Measurements from ENCODE around the gene HDC.

HDC gene

GRCh38 chr15:50265620-50266019 is at the start of gene HDC:
HDC (minus strand) TSS chr15:50265726; CDS start chr15:50265623, 103 bp downstream.
- no peak for DNase-seq (ENCODE audit: low read depth in 4 of 4, low spot score in 1 of 4)

DNA sequence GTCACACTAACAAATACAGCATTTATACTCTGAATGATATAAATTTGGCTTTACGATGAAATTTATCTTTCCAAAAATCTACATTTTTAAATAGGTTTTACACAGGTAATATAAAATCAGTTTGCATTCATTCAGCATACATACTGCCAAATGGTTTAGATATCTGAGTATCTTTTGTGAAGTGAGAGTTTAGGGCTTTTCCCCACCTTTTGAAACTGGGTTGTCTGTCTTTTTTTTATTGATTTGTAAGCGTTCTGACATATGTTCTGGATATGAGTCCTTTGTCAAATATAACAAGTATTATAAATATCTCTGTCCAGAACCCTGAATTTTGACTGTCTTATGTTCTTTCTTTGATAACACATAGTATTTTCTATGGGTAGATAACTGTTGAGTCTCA is 47.1 kb upstream of the HDC start:
- DNase-seq (ENCODE audit: low read depth in 4 of 4, low spot score in 1 of 4): no peak

DNA sequence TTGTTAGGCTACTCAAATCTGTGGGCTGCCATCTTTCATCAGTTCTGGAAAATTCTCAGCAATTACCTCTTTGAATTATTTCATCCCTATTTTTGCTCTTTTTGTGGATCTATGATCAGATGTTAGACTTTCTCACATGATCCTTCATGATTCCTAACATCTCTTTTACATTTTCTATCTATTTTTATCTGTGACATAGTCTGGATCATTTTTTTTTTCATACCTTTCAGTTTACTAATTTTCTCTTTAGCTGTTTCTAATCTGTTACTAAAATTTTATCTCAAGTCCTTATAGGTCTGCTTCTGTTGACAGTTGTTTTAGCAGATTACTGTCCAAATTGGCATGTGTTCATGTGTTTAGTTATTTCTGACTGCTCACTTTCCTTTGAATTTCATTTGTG is 42.3 kb upstream of the HDC start:
- DNase-seq (ENCODE audit: low read depth in 4 of 4, low spot score in 1 of 4): no peak

- no peak for DNase-seq (ENCODE audit: low read depth in 4 of 4, low spot score in 1 of 4)
These were observed 39.3 kb upstream of the HDC start for GRCh38 chr15:50304836-50305235.

GRCh38 chr15:50302581-50302980 is 37.1 kb upstream of the HDC start:
- DNase-seq (ENCODE audit: low read depth in 4 of 4, low spot score in 1 of 4): no peak

- no peak for DNase-seq (ENCODE audit: low read depth in 4 of 4, low spot score in 1 of 4)
These were observed 32.8 kb upstream of the HDC start for GRCh38 chr15:50298340-50298739.

GRCh38 chr15:50295966-50296365 is 30.4 kb upstream of the HDC start:
- no peak for DNase-seq (ENCODE audit: low read depth in 4 of 4, low spot score in 1 of 4)

- DNase-seq (ENCODE audit: low read depth in 4 of 4, low spot score in 1 of 4): no peak
These were observed 24.2 kb upstream of the HDC start for GRCh38 chr15:50289749-50290148.

- DNase-seq (ENCODE audit: low read depth in 4 of 4, low spot score in 1 of 4): no peak
These were observed 22.0 kb upstream of the HDC start for GRCh38 chr15:50287324-50288116.

DNA sequence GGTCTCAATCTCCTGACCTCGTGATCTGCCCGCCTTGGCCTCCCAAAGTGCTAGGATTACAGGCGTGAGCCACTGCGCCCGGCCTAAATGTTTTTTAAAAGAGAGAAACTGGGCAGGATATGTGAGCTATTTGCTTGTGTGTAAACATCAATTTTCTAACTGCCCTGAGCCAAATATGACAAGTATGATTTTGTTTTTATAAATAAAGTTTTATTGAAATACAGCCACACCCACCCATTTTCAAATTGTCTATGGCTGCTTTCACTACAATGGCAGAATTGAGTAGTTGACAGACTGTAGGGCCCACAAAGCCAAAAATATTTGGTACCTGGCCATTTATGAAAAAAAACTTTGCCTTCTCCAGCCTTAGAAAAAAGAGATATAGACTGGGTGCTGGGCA is 15.9 kb upstream of the HDC start:
- no peak for DNase-seq (ENCODE audit: low read depth in 4 of 4, low spot score in 1 of 4)

DNA sequence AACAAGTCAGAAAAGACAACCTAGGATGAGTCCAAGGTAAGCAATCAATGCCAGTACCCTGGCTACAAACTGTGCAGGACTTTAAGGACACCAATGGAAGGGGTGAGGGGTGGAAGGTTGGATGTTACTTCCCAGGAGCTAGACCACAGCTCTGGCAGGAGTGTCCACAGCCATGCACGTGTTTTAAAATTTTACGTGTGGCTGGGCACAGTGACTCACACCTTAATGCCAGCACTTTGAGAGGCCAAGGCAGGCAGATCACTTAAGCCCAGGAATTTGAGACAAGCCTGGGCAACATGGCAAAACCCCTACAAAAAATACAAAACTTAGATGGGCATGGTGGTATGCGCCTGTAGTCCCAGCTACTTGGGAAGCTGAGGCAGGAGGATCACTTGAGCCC is 14.7 kb upstream of the HDC start:
- DNase-seq (ENCODE audit: low read depth in 4 of 4, low spot score in 1 of 4): no peak

DNA sequence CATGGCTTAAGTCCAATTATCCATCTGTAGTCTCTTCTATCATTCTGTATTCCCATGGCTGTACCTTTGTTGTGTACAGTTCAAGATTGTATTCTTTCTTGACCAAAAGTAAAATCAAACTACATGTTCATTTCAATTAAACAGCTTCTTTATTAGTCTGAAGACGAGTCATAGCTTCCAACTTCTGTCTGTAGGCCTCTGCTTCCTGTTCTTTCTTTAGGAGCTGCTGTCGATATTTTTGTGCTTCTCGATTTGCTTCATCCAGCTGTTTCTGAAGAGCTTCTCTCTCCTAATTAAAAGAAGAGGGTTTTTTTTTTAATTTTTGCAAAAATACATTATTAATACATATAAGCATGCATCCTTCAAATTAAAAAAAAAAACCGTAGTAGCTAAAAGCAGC is 13.0 kb upstream of the HDC start:
- DNase-seq (ENCODE audit: low read depth in 4 of 4, low spot score in 1 of 4): no peak

- no peak for DNase-seq (ENCODE audit: low read depth in 4 of 4, low spot score in 1 of 4)
These were observed 11.8 kb upstream of the HDC start for GRCh38 chr15:50277370-50277769.

GRCh38 chr15:50275908-50276307 is 10.4 kb upstream of the HDC start:
- no peak for DNase-seq (ENCODE audit: low read depth in 4 of 4, low spot score in 1 of 4)

- DNase-seq (ENCODE audit: low read depth in 4 of 4, low spot score in 1 of 4): no peak
These were observed 9.6 kb upstream of the HDC start for GRCh38 chr15:50275091-50275490.

- no peak for DNase-seq (ENCODE audit: low read depth in 4 of 4, low spot score in 1 of 4)
These were observed 2.1 kb upstream of the HDC start for GRCh38 chr15:50267577-50267976.

- peak in 1 of 4 experiments; percentile 46 for DNase-seq (ENCODE audit: low read depth in 4 of 4, low spot score in 1 of 4)
These were observed 3.0 kb downstream of the HDC start for GRCh38 chr15:50262533-50262932.

DNA sequence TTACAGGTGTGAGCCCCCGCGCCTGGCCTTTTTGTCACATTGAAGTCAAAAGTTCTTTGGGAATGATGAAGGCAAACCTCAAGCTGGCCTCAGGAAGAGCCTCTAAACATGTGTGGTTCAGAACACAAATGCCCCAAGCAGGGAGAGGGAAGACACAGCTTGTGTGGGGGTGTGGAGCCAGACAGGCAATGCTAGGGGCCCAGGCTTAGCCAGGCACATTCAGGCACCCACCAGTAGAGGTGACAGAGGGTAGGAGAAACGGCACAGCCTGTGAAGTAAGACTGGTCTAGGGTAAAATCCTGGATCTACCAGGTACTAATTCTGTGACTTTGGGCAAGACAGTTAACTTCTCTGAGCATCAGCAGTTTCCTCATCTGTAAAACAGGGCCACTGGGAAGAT is 3.5 kb downstream of the HDC start:
- no peak for DNase-seq (ENCODE audit: low read depth in 4 of 4, low spot score in 1 of 4)

GRCh38 chr15:50260969-50261496 is 4.5 kb downstream of the HDC start:
- no peak for DNase-seq (ENCODE audit: low read depth in 4 of 4, low spot score in 1 of 4)

GRCh38 chr15:50259276-50259675 is 6.2 kb downstream of the HDC start:
- DNase-seq (ENCODE audit: low read depth in 4 of 4, low spot score in 1 of 4): no peak

DNA sequence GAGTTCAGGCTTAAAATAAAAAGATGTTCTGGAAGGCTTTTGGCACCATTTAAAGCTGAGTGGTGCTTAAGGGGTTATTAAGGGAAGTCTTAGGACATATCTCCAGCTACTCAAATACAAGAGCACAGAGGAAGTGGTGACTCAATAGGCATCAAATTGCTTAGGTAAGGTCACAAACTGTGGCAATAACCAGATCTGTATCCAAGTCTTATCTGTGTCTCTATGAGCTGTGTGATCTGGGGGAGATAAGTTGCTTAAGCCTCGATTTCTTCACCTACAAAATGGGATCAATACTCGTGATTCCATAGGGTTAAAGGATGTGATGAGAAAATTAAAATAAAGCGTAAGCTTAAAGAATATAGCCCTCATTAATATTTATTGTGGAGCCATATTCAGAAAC is 7.6 kb downstream of the HDC start:
- DNase-seq (ENCODE audit: low read depth in 4 of 4, low spot score in 1 of 4): no peak

DNA sequence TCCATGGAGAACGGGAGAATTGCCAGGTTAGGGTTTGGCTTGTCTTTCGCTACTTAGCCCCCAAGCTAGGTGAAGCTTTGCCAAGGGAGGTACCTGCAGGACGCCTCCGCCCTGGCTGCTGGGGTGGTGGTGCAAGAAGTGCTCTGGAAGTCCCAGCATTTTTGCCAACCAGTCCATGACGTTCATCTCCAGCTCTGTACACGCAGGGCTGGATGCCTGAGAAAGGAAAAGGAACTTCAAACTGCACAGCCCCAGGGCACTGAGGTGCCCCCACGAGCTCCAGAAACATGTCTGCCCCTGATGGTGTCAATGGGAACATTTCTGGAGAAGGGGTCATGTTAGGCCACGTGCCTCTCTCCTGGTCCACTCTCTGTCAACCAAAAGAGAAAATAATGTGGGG is 8.2 kb downstream of the HDC start:
- DNase-seq (ENCODE audit: low read depth in 4 of 4, low spot score in 1 of 4): no peak
